NCI-H526 (cell line): Measurements from ENCODE around the gene SLC9A7.

Source experiments
- DNase-seq, 2 experiments: peaks; one replicate each; lab custom pipeline; 2025; lab: John Stamatoyannopoulos, UW

SLC9A7 gene

GRCh38 chrX:46610070-46610658, 148.8 kb downstream of the SLC9A7 start:
- DNase-seq, result no peak

DNA sequence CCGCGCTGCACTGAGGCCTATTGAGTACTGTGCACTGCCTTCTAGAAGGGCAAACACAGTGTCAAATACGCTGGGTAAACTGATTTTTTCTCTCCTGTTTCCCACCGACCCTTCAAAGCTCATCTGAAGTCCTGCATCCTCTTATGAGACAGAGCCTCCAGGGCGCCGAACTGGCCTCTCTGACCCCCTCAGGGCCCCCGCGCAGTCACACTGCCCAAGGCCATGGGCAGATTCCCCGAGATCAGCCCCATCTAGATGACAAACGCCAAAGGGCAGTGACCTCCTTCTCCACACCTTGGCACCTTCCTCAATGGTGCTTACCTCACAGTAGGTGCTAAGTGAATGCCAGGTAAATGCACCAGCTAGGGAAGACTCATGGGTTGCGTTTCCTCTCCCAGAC, 151.0 kb downstream of the SLC9A7 start:
- no peak for DNase-seq

DNA sequence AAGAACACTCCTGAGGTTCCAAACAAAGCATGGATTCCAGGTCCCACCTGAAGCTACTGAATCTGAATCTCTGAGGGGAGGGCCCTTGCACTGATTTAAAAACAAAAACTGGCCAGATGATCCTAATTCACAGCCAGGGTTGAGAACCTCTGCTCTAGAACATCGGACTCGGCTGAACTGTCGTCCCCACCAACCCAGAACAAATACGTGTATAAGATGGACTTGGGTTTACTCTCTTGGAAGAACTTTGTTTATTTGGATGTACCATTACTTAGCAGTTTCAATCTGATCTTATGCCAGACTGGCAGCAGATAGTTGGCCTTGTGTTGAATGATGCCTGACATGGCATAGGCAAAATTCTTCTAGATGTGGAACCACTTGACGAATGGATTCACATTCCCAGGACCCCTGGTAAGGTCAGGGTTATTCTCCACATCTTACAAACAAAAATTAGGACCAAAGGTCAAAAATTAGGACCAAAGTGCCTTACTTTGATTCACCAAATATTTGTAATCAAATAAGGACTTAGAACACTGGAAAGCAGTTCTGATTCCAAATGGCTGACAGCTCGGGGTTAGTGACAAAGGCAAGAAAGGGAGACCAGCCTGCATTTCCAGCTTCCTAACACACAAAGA, 156.3 kb downstream of the SLC9A7 start:
- DNase-seq, result no peak

GRCh38 chrX:46601283-46601682, 157.6 kb downstream of the SLC9A7 start:
- no peak for DNase-seq

- DNase-seq, result no peak
These were observed 159.8 kb downstream of the SLC9A7 start for GRCh38 chrX:46599051-46599560.

DNA sequence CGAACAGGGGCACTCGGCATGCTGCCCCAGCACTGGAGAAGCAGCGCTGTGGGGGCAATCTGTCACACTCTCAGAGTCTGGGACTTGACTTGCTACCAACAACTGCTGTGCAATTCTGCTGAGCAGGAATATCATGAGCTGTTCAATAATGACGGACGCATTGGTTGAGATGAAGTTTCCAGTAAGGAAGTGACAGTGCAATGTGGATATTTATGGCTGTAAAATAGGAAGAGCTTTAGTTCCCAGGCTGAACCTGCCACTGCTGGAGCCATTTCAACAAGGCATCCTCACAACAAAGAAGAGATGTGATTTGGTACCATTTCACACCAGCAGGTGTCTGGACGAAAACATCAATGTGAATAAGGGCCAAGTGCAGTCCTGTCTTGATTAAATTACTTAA, 161.1 kb downstream of the SLC9A7 start:
- DNase-seq, result no peak

DNA sequence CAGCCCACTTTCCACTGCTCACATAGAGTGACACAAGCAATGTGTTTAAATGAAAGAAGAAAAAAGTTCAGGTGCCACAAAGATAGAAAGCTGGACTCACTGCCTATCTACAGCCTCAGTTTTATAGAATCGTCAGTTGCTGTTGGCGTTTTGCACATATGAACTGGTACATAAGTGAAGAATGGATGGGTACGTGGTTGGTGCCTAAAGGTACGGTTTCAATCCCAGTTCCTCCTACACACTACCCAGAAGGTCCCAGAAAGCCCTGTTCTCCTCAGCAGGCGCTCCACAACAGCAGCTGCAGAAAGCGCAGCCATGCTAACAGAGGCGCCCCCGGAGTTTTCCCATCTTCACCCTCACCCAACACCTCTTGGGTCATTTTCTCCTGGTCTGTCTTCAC, 161.7 kb downstream of the SLC9A7 start:
- DNase-seq, result no peak

- DNase-seq, result no peak
These were observed 163.8 kb downstream of the SLC9A7 start for GRCh38 chrX:46595084-46595483.

DNA sequence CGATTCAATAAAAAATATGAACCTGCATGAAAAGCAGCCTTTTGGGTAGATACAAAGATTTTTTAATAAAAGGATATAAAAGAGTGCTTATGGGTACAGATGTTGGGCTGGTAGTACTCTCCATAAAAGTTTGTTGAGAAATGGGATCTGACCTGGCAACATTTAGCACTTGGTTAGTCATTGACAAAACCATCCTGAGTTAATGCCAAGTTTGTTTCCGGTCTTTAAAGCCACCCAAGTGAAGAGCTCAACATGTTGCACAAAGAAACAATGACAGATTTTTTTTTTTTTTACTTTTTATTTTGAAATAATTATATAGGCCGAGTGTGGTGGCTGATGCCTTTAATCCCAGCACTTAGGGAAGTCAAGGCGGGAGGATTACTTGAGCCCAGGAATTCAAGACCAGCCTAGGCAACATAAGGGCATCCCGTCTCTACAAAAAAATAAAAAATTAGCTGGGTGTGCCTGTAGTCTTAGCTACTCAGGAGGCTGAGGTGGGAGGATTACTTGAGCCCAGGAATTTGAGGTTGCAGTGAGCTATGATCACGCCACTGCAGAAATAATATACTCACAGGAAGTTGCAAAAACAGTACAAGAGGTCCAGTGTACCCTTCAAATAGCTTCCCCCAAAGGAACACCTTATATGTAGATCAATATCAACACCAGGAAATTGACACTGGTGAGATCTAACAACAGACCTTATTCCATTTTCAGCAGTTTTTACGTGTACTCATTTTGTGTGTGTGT, 168.8 kb downstream of the SLC9A7 start:
- no peak for DNase-seq

- no peak for DNase-seq
These were observed 170.7 kb downstream of the SLC9A7 start for GRCh38 chrX:46588263-46588662.

DNA sequence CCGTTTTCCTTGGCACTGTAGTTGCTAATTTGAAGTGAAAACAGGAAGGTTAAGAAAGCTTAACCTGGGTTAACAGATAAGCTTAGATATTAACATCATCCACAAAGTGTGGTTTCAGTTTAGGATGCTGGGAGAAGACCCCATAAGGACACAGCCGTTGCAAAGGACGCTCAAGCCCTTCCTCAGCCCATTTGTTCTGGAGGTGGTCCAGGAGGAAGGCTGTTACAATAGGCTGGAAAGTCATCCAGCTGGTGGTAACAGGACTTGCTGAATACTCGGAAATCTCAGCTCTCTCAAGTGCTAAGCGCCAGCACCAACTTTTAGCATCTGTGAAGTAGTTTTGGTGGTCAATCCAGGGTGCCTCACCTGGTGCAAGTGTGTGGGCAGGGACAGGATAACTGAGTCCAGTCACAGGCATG, 171.2 kb downstream of the SLC9A7 start:
- DNase-seq, result no peak

GRCh38 chrX:46587158-46587557, 171.8 kb downstream of the SLC9A7 start:
- DNase-seq, result no peak

- DNase-seq, result no peak
These were observed 174.2 kb downstream of the SLC9A7 start for GRCh38 chrX:46584736-46585135.

DNA sequence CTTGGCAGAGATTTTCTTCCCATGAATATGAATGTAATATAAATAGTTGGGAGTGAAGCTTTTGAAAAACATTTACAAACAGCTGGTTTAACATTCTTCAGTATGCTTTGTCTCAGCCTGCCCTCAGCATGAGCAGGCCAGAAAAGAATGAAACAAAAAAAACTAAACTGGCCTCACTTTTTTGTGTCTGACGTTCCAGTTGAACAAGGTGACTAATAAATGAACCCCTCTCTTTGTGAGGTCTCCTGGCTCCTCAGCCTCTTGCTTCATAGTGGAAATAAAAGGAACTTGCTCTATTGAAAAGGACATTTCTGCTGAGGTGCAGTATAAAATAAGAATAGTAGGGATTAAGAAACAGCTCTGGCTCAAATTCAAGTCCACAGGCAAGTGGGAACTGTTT, 176.0 kb downstream of the SLC9A7 start:
- no peak for DNase-seq

DNA sequence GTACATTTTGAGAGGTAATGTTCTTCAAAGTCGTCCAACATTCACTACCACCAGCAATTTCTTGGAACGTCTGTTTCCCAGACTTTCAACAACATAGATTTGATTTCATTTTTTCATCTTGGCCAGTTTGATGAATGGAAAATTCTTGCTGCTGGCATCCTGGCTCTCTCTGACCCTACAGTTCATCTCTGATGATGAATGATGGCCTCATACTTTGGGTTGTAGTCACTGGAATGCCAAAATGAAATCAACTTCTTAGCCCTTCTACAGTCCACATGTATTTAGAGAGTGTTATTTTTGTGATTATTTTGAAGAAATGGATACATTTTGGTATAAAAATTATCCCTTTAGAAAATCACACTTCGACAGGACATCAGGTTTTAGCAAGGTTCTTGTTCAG, 176.6 kb downstream of the SLC9A7 start:
- no peak for DNase-seq

DNA sequence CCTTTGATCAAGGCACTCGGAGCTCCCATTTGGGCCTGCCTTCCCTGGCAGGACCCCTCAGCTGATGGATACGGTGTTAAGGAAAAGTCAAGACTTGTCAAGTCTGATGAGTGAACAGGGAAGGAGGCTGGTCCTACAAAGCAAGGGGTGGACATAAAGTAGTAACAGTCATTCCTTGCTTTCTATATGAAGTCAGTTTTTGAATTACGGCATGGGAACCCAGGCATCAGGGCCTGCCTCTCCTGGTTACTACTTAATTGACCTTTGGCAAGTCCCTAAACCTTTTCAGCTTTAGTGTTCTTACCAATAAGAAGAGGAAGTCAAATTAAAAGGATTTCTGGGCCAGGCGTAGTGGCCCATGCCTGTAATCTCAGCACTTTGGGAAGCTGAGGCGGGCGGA, 178.3 kb downstream of the SLC9A7 start:
- DNase-seq, result no peak

- DNase-seq, result no peak
These were observed 179.7 kb downstream of the SLC9A7 start for GRCh38 chrX:46579250-46579649.

DNA sequence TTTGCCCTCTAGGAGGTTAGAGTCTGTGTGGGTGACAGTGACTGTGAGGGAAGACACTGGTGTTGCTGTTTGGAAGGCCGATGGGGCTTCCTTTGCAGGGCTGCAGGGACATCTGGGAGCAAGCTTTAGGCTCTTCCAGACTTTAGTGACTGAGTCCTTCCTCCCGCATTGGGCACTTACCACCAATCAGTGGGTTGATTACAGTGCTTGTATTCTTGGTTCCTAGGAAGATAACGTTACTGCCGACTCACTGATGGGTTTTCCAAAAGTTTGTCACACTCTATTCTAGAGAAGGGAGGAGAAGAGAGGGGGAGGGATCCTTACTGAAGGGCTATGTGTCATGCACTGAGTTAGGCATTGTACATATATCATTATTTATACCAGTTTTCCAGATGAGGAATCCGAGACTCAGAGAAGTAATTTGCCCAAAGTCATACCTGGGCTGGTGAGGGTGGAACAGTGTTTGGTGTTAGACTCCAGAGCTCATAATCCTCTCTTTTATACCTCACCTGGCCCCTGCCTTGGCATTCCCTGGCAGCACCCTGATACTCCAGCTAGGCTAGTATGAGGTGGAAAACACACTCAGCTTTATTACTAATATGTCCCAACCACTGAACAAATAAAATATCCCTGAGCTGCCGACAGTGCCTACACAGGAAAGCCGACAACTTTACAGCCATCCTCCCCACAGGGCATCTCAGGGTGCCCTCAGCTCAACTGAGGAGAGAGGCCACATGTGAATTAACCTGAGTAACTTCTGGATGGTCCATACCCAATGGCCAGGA, 181.5 kb downstream of the SLC9A7 start:
- DNase-seq, result no peak

DNA sequence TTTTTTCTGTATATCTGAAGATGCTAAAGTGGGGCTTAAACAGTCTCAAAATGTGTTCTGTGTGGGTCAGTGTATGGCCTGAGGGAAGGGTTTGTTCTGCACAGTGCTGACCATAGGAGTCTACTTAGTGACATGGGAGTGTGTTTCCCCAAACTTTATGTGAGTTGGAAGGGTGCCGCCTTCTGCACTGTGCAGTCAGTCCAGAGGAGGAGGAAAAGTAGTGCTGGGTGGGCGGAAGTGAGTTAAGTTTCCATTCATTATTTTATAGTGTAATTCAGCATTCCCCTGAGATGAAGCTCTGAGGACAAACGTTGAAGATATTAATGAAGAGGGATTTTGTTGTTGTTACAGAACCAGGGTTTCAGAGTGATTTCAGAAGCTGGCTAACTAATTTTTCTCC, 182.5 kb downstream of the SLC9A7 start:
- no peak for DNase-seq

GRCh38 chrX:46575991-46576392, 182.9 kb downstream of the SLC9A7 start:
- peak in 1 of 2 experiments; percentile 41 for DNase-seq

DNA sequence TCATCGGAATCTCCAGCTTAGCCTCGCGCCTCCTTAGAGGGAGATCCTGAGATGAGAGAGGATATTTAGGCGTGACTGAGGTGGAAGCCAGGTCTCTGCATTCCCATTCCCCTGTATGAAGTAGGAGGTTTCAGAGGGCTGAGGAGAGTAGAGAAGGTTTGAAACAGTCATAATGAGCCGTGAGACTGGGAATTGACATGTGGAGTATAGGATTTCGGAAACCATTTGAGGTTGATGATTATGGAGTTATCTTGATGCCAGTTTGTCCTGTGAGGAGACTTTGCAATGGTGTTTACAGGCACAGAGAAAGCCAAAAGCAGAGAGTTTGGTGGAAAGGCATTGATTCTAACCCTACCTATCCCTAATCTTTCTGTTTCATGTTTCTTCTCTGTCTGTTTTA, 183.3 kb downstream of the SLC9A7 start:
- DNase-seq, result no peak

DNA sequence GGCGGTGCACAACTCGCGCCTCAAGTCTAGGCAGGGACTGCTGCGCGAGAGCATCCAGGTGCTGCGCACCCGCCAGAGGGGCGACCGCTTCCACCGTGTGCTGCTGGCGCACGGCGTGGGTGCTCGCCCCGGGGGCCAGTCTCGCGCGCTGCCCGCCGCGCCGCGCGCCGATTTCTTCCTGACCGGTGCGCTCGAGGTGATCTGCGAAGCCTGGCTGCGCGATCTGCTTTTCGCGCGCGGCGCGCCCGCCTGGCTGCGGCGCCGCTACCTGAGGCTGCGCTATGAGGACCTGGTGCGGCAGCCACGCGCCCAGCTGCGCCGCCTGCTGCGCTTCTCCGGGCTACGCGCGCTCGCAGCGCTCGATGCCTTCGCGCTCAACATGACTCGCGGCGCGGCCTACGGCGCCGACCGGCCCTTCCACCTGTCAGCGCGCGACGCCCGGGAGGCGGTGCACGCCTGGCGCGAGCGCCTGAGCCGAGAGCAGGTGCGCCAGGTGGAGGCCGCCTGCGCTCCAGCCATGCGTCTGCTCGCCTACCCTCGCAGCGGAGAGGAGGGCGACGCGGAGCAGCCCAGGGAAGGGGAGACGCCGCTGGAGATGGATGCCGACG, 184.0 kb downstream of the SLC9A7 start:
- DNase-seq, result peak; percentile 42 to 82
